ENCODE measurements around the gene RAB5A. TPM values are rescaled to one million over a fixed set of nuclear protein-coding genes. Genes with fewer than 3 reads are reported as not detected.
"Not testable (repeated sequence)": the region's sequence is repeated elsewhere in the genome, so short reads cannot be mapped to it uniquely, and the experiment has no call there.

RAB5A gene, protein sequence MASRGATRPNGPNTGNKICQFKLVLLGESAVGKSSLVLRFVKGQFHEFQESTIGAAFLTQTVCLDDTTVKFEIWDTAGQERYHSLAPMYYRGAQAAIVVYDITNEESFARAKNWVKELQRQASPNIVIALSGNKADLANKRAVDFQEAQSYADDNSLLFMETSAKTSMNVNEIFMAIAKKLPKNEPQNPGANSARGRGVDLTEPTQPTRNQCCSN
- 10 to 100 TPM; 22.6 to 42.0 (median 35.5) TPM for polyA plus RNA-seq (ENCODE audit: low read depth in 6 of 6)

DNA sequence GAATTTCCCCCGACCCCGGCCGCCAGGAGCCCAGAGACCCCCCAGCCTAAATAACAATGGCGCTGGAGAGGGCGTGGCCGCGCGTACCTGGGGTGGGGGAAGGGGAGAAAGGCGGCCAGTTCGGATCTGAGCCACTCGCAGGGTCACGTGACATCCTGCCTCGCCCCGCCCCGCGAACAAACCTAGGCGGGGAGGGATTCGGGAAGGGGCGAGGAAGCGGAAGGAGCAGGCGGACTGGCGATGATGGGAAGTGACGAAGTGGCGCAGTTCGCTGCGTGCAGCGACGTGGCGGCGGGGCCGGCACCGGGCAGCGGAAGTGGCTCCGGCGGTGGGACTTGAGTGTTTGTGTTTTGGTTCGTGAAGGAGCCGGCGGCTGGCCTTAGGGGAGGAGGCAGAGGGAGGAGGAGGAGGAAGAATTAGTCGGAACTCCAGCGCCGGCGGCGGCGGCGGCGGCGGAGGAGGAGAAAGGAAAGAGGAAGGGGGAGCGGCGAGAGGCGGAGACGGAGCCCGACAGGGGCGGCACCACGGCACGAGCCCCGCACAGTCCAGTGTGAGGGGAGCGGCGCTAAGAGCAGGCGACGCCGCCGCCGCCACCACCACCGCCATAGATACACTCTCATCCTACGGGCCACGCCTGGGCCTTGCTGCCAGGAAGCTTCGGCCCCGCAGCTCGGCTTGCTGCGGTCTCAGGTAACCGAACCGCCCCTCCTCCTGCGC is at the start of gene RAB5A:
Gene RAB5A, plus strand, starts transcription at position 266 of the 717 bp plus-strand sequence. CDS start 3,802 bp downstream, outside the sequence.
- Mint-ChIP-seq H3K4me1 (peaks cover 32 to 58% (median 33%) of the 10 kb centered on the region in 3 donors), H3K27me3 (no peaks in the 10 kb centered on the region), H3K36me3 (peaks cover 6 to 7% of the 10 kb centered on the region in 2 donors), H3K27ac (peak within 1 kb of the TSS; percentile 96 to 100 (median 99)), H3K9me3 (no peaks in the 10 kb centered on the region), H3K4me3 (peak within 1 kb of the TSS; percentile 89 to 100 (median 98))
- peak; percentile 97 for DNase-seq
- ATAC-seq (ENCODE audit: low read depth in 2 of 2): peak; percentile 81 to 83

DNA sequence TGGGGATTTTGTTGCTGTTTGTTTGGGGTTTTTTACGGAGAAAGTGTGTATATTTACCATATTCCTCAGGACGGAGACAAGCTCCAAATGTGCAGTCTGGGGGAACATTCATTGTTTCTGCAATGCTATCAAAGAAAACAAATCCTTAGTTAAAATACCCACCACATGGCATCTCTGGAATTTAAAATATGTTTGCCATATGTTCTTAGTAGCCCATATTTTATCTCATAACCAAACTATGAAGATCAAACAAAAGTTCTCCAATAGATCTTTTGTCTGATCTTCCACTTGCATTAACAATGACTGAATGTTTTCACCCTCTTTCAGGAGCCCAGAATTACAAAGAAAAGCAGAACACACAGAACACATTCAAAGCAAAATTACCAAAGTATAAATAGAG is 48.2 kb upstream of the RAB5A start:
- no peaks in the 10 kb centered on the region for H3K9me3 Mint-ChIP-seq
- H3K4me3 Mint-ChIP-seq: no peak overlapping the region
- peaks cover 0 to 6% (median 0%) of the 10 kb centered on the region in 3 donors for H3K4me1 Mint-ChIP-seq
- H3K27me3 Mint-ChIP-seq: no peaks in the 10 kb centered on the region
- ATAC-seq (ENCODE audit: low read depth in 2 of 2) (no peak), DNase-seq (no peak)
- peak overlapping the region in 1 of 6 donors; percentile 69 for H3K27ac Mint-ChIP-seq
- H3K36me3 Mint-ChIP-seq: no peaks in the 10 kb centered on the region

DNA sequence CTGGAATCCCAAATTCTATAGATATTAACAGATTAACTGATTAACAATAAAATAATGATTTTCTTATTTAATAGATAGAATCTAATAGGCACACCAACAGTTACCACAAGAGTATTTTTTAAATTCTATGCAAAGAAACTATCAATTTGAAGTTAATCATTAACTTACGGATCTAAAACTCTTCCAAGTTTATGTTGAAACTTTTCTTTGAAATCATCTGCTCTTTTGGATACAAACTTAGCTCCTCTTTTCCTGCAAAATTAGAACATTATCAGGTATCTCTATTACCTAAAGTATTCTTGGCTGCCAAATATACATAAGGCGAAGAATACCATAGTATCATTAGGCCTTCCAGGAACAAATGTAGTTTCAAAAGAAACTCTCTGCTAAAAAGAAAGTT is 47.6 kb upstream of the RAB5A start:
- Mint-ChIP-seq H3K4me1 (peaks cover 0 to 6% (median 0%) of the 10 kb centered on the region in 3 donors), H3K36me3 (no peaks in the 10 kb centered on the region), H3K27ac (no peak overlapping the region), H3K9me3 (no peaks in the 10 kb centered on the region), H3K4me3 (no peak overlapping the region), H3K27me3 (no peaks in the 10 kb centered on the region)
- ATAC-seq (ENCODE audit: low read depth in 2 of 2) (no peak), DNase-seq (no peak)

DNA sequence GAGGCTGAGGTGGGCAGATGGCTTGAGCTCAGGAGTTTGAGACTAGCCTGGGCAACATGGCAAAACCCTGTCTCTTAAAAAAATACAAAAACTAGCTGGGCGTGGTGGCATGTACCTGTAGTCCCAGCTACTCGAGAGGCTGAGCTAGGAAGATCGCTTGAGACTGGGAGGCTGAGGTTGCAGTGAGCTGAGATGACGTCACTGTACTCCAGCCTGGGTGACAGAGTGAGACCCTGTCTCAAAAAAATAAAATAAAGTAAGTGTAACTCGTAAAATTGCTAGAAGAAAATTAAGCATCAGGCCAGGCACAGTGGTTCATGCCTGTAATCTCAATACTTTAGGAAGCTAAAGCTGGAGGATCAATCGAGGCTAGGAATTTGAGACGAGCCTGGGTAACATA is 47.1 kb upstream of the RAB5A start:
- H3K4me3 Mint-ChIP-seq; H3K27ac Mint-ChIP-seq; ATAC-seq (ENCODE audit: low read depth in 2 of 2); H3K9me3 Mint-ChIP-seq; H3K4me1 Mint-ChIP-seq; H3K36me3 Mint-ChIP-seq; H3K27me3 Mint-ChIP-seq; DNase-seq: not testable (repeated sequence)

DNA sequence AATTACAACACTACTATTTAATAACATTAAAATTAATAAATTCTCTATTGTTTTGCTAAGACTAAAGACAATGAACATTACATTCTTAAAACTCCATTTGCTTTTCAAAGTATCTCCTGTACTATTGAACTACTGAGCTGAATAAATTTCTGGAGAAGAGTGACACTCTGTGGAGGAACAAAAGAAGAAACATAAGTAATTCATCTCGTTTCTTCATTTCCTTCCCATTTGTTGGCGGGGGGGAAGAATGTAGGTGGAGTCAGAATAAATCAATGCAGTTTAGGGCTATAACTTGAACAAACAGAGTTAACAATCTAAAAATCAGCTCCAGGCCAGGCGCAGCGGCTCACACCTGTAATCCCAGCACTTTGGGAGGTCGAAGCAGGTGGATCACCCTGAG is 45.6 kb upstream of the RAB5A start:
- H3K9me3 Mint-ChIP-seq: peaks cover 0 to 7% (median 0%) of the 10 kb centered on the region in 7 donors
- H3K4me1 Mint-ChIP-seq: peaks cover 0 to 6% (median 0%) of the 10 kb centered on the region in 3 donors
- DNase-seq (no peak), ATAC-seq (ENCODE audit: low read depth in 2 of 2) (no peak)
- no peak overlapping the region for H3K27ac Mint-ChIP-seq
- H3K4me3 Mint-ChIP-seq: no peak overlapping the region
- peaks cover 0 to 6% of the 10 kb centered on the region in 2 donors for H3K36me3 Mint-ChIP-seq
- H3K27me3 Mint-ChIP-seq: no peaks in the 10 kb centered on the region

DNA sequence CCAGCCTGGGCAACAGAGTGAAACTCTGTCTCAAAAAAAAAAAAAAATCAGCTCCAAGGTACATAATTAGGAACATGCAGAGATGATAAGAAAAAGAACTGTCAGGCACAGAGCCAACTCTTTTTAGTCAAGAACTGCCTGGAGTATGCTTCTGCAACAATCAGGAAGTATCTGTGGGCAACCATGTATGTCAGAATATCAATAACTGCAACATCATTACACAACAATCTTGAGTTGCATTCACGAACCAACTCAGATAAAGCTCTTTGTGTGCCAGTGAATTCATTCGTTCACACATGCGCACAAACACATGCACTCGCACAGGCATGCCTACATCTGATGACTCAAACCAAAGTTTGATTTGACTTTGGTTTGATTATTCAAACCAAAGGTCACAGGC is 45.0 kb upstream of the RAB5A start:
- Mint-ChIP-seq H3K9me3 (peaks cover 0 to 12% (median 2%) of the 10 kb centered on the region in 7 donors), H3K4me3 (no peak overlapping the region), H3K27me3 (no peaks in the 10 kb centered on the region), H3K4me1 (peaks cover 0 to 6% (median 0%) of the 10 kb centered on the region in 3 donors), H3K27ac (no peak overlapping the region), H3K36me3 (peaks cover 0 to 6% of the 10 kb centered on the region in 2 donors)
- ATAC-seq (ENCODE audit: low read depth in 2 of 2): no peak
- no peak for DNase-seq

DNA sequence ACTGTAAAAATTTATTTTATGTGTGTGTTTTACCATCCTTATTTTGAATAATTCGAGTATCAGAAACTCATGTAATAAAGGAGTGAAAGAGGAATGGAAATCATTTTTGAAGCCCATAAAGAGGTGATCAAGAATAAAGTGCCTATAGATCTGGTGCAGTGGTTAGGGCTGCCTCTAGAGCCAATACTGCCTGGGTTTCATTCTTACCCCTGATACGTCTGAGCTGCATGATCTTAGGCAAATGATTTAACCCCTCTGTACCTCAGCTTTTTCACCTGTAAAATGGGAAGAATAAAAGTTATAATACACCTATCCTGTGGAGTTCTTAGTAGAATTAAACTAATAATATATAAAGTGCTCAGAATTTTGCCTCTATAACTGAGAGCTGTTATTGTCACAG is 43.2 kb upstream of the RAB5A start:
- H3K4me3 Mint-ChIP-seq: no peak overlapping the region
- H3K27ac Mint-ChIP-seq: no peak overlapping the region
- no peaks in the 10 kb centered on the region for H3K27me3 Mint-ChIP-seq
- ATAC-seq (ENCODE audit: low read depth in 2 of 2) (no peak), DNase-seq (no peak)
- peaks cover 0 to 6% (median 0%) of the 10 kb centered on the region in 3 donors for H3K4me1 Mint-ChIP-seq
- H3K36me3 Mint-ChIP-seq: peaks cover 0 to 6% of the 10 kb centered on the region in 2 donors
- peaks cover 0 to 12% (median 2%) of the 10 kb centered on the region in 7 donors for H3K9me3 Mint-ChIP-seq

DNA sequence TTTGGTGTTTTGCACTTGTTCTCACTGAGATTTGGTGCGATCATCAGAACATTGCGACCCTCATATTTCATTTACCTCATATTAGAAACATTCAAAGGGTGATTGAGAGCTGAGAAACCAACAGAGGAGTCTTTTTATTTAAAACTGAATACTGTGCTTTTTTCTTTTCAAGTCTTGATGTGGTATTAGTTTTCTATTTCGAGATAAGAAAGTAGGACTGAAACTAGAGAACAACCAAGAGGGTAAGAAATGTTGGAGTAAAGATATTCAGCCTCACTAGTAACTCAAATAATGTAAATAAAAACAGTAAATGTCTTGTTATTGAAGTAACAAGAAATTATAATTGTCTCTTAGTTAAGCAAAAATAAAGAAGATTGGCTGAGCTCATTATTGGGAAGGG is 39.4 kb upstream of the RAB5A start:
- no peaks in the 10 kb centered on the region for H3K27me3 Mint-ChIP-seq
- peaks cover 6 to 22% of the 10 kb centered on the region in 2 donors for H3K36me3 Mint-ChIP-seq
- H3K4me3 Mint-ChIP-seq: no peak overlapping the region
- ATAC-seq (ENCODE audit: low read depth in 2 of 2) (no peak), DNase-seq (no peak)
- H3K9me3 Mint-ChIP-seq: peaks cover 8 to 36% (median 24%) of the 10 kb centered on the region in 7 donors
- peak overlapping the region in 1 of 6 donors; percentile 28 for H3K27ac Mint-ChIP-seq
- H3K4me1 Mint-ChIP-seq: no peaks in the 10 kb centered on the region

DNA sequence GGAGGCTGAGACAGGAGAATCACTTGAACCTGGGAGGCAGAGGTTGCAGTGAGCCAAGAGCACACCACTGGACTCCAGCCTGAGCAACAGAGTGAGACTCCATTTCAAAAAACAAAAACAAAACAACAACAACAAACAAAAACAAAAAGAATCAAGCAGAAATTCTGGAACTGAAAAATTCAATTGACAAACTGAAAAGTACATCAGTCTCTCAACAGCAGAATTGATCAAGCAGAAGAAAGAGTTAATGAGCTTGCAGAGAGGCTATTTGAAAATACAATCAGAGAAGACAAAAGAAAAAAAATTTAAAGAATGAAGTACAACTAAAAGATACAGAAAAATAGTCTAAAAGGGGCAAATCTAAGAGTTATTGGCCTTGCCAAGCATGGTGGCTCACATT is 35.4 kb upstream of the RAB5A start:
- no peaks in the 10 kb centered on the region for H3K4me1 Mint-ChIP-seq
- H3K36me3 Mint-ChIP-seq: peaks cover 4 to 22% of the 10 kb centered on the region in 2 donors
- no peaks in the 10 kb centered on the region for H3K27me3 Mint-ChIP-seq
- peak overlapping the region in 1 of 8 donors; percentile 25 for H3K4me3 Mint-ChIP-seq
- peaks cover 12 to 42% (median 28%) of the 10 kb centered on the region in 7 donors for H3K9me3 Mint-ChIP-seq
- DNase-seq (no peak), ATAC-seq (ENCODE audit: low read depth in 2 of 2) (no peak)
- H3K27ac Mint-ChIP-seq: no peak overlapping the region

DNA sequence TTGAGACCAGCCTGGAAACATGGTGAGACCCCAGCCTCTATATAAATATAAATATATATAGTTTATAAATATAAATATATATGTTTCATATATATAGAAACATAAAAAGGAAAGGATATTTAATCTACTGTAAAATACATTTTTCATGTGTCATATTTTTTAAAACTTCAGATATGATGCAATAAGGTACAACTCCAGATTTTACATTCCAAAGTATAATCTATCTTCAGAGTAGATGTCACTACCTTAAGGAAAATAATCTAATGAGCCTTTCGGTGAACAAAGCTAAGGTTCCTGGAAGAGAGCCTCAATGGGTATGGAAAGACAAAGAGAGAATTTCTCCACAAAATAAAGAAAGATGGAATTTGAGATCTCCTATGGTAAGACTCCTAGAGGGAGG is 29.7 kb upstream of the RAB5A start:
- H3K4me3 Mint-ChIP-seq: no peak overlapping the region
- H3K27ac Mint-ChIP-seq: no peak overlapping the region
- DNase-seq: no peak
- H3K4me1 Mint-ChIP-seq: no peaks in the 10 kb centered on the region
- no peak for ATAC-seq (ENCODE audit: low read depth in 2 of 2)
- no peaks in the 10 kb centered on the region for H3K27me3 Mint-ChIP-seq
- H3K9me3 Mint-ChIP-seq: peaks cover 3 to 17% (median 9%) of the 10 kb centered on the region in 7 donors
- H3K36me3 Mint-ChIP-seq: peaks cover 4% of the 10 kb centered on the region in 2 donors

DNA sequence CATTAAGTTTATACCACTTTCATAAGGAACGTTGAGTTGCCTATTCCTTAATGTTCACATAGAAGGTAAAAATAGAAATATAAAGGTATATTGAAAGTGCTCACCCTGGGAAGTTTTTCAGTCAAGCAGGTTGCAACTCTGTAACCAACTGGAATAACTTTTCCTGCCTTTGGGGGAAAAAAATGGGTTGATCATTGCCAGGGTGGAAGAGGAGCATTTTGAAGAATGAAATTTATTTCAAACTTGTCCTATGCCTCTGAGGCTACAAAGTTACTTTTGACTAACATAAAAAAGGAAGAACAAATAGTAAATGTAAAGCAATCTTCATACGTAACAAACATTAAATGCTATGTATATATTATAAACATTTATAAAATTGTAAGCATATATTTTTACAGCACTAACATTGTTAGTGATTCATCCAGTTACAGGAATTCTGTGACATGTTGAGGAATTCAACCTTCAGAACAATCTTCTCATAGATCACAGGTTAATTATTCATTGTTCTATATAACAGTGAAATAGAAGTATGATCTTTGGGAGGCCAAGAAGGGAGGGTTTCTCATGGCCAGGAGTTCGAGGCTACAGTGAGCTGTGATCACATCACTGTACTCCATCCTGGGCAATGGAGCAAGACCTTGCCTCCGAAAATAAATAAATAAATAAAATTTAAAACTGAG is 26.4 kb upstream of the RAB5A start:
- DNase-seq: no peak
- Mint-ChIP-seq H3K4me3 (no peak overlapping the region), H3K4me1 (no peaks in the 10 kb centered on the region), H3K36me3 (no peaks in the 10 kb centered on the region), H3K9me3 (no peaks in the 10 kb centered on the region), H3K27ac (no peak overlapping the region), H3K27me3 (no peaks in the 10 kb centered on the region)
- ATAC-seq (ENCODE audit: low read depth in 2 of 2): no peak

DNA sequence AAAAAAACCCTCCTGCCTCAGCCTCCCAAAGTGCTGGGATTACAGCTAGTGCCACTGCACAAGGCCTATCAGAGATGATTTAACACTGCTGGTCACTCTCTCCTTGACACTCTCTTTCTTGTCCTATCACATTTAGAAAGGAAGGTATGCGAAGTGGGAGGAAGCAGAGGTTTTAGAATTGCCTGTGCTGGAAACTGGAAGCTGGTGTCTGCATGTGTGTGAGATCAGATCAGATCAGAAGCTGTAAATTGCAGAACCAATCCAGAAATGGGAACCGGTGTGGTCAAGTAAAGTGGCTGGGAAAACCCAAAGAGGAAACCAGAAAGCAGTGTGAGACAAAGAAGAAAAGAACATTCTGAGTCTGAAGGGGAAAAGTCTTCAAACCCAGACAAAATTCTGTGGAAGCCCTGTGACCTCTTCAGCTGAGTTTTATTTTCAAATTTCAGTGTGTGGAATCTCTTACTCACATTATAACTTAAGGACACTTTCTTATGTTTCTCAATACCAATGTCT is 15.7 kb upstream of the RAB5A start:
- Mint-ChIP-seq H3K36me3 (no peaks in the 10 kb centered on the region), H3K4me3 (no peak overlapping the region), H3K27ac (peak overlapping the region in 2 of 6 donors; percentile 16 to 50), H3K9me3 (peaks cover 0 to 5% (median 0%) of the 10 kb centered on the region in 7 donors), H3K27me3 (peaks cover 0 to 12% (median 11%) of the 10 kb centered on the region in 3 donors), H3K4me1 (peaks cover 15 to 25% (median 17%) of the 10 kb centered on the region in 3 donors)
- ATAC-seq (ENCODE audit: low read depth in 2 of 2): peak; percentile 96
- peak; percentile 24 for DNase-seq

DNA sequence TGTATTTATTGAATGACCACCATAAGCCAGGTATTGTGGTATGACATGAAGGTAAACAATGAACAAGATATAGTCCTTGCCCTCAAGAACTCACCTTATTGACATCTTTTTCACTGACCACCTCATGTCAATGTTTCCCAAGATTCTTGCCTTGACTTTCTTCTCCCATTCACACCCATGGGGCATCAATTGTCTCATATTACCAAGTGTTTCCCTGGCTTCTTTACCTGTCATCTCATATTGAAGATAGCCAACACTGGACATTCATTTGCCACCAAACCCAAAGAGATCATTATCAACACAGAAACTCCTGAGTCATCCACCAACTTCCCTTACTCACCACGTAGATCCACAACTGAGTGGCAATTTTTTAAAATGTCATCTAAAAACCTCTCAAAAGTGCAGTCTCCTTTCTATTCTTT is 15.1 kb upstream of the RAB5A start:
- no peak for ATAC-seq (ENCODE audit: low read depth in 2 of 2)
- H3K27ac Mint-ChIP-seq: peak overlapping the region in 2 of 6 donors; percentile 16 to 57
- H3K36me3 Mint-ChIP-seq: no peaks in the 10 kb centered on the region
- H3K4me1 Mint-ChIP-seq: peaks cover 15 to 25% (median 17%) of the 10 kb centered on the region in 3 donors
- DNase-seq: no peak
- no peak overlapping the region for H3K4me3 Mint-ChIP-seq
- H3K27me3 Mint-ChIP-seq: peaks cover 0 to 12% (median 11%) of the 10 kb centered on the region in 3 donors
- peaks cover 0 to 5% (median 0%) of the 10 kb centered on the region in 7 donors for H3K9me3 Mint-ChIP-seq
